ENCODE results near the gene SCIN.

GRCh38 chr7:12569673-12570072, 847 bp upstream of the SCIN start:
- TF ChIP-seq CTCF (IDR thresholded peaks at IDR 0.05) (no peak), POLR2A (IDR thresholded peaks at IDR 0.05) (no peak)

Data from Peyer's patch (tissue), 4 donors.